Fibroblast of mammary gland (primary cell): Measurements from ENCODE around the gene PIKFYVE.
A peak's percentile ranks its signal among the peaks of the same experiment; 100 is the strongest.

Experiments
- DNase-seq: peaks from one replicate; pipeline ENCODE4 v3.0.0-alpha.2; 2010; ENCODE audit warnings: low read depth
- H3K4me3 ChIP-seq: 2 replicates; pipeline ENCODE4 v1.5.1; 2011; ENCODE audit warnings: low read depth, mild to moderate bottlenecking, low read length, moderate library complexity; ENCODE audit not compliant: control insufficient read depth
- CTCF ChIP-seq: conservative IDR thresholded peaks from 2 replicates; pipeline ENCODE4 v1.5.1; 2011; ENCODE audit warnings: low read depth, low read length, inconsistent platforms; ENCODE audit not compliant: control insufficient read depth, insufficient read depth

PIKFYVE gene

DNA sequence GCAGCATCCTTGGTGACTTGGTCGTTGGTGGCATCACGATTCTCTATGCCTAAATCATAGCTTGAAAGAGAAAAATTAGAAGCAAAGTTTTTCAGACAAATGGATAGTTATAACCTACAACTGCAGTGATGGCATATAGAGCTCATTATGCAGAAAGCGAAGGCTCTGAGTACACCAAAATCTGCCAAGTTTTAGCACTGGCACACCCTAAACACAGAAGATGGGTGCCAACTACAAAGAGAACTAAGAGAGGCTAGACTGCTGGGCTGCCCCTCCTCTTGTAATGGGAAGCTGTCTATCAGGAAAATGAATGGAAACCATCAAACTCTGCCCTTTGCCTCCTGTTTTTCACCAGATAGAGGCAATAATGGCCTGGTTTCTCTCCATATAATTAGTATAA lies 17.5 kb upstream of the PIKFYVE start:
- H3K4me3 ChIP-seq = no peak overlapping the region
- DNase-seq = no peak
- no peak for TF ChIP-seq CTCF

DNA sequence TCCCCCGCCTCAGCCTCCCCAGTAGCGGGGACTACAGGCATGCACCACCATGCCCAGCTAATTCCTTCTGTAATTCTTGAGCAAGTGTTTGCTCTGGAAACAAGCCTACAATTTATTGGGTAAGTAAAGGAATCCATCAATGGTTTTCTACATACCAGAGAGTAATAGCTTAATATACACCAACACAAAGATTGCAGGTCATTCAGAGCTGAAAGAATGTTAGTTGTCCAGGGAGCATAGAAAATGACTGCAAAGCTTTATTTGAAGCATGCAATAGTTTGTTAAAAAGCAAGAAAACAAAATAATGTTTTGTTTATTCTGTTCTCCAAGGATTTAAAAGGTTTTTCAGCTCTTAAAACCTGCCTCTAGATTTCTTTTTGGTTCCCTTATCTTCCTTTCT lies 16.8 kb upstream of the PIKFYVE start:
- no peak for TF ChIP-seq CTCF
- no peak for DNase-seq
- no peak overlapping the region for H3K4me3 ChIP-seq

GRCh38 chr2:208250388-208250787 lies 15.7 kb upstream of the PIKFYVE start:
- no peak overlapping the region for H3K4me3 ChIP-seq
- no peak for TF ChIP-seq CTCF
- peak; percentile 56 for DNase-seq

DNA sequence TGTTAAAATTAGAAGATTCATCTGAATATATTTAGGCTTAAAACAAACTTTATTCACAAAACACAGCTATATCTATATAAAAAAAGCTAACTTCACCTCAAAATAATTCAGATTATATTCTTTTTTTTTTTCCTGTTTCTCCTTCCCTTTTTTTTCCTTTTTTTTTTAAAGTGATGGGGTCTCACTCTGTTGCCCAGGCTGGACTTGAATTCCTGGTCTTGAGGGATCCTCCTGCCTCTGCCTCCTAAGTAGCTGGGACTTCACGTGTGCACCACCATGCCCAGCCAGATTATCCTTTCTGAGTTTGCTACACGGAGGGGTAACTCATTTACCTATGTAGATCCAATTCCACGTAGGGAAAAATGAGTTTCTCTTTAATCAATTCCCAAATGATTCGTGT lies 15.0 kb upstream of the PIKFYVE start:
- DNase-seq = no peak

GRCh38 chr2:208252716-208253492 lies 13.2 kb upstream of the PIKFYVE start:
- H3K4me3 ChIP-seq = peak overlapping the region; percentile 98
- no peak for TF ChIP-seq CTCF
- DNase-seq = no peak

More for the DNA sequence above, 15.0 kb upstream of the PIKFYVE start:
- no peak for TF ChIP-seq CTCF
- no peak overlapping the region for H3K4me3 ChIP-seq

GRCh38 chr2:208253600-208254117 lies 12.4 kb upstream of the PIKFYVE start:
- peak overlapping the region; percentile 98 for H3K4me3 ChIP-seq
- no peak for DNase-seq
- TF ChIP-seq CTCF = no peak
